GM10248 (cell line): ENCODE measurements around the gene WAC.
"Not testable (repeated sequence)": the region's sequence is repeated elsewhere in the genome, so short reads cannot be mapped to it uniquely, and the experiment has no call there.

Experiments used
- CTCF ChIA-PET: fragments of 300-600 bp; sonication (Branson Sonifier 250); formaldehyde crosslinking; extraction: SDS; loops from one replicate; lab custom pipeline; 2021; ENCODE audit warnings: antibody characterized with exemption; lab: Yijun Ruan, JAX
- POLR2A ChIA-PET: fragments of 350-650 bp; sonication (Branson Sonifier 250); formaldehyde crosslinking; extraction: SDS; loops from one replicate; lab custom pipeline; 2020; ENCODE audit warnings: antibody characterized with exemption; lab: Yijun Ruan, JAX
- DNase-seq: peaks from one replicate; pipeline ENCODE4 v3.0.0; 2012; ENCODE audit errors: extremely low spot score
- TF ChIP-seq, protein P1 (sequence below): IDR thresholded peaks from 2 replicates; pipeline ENCODE4 v1.5.1; 2012; ENCODE audit warnings: mild to moderate bottlenecking, low read depth; ENCODE audit errors: extremely low read depth, missing control alignments, control extremely low read depth

WAC gene

DNA sequence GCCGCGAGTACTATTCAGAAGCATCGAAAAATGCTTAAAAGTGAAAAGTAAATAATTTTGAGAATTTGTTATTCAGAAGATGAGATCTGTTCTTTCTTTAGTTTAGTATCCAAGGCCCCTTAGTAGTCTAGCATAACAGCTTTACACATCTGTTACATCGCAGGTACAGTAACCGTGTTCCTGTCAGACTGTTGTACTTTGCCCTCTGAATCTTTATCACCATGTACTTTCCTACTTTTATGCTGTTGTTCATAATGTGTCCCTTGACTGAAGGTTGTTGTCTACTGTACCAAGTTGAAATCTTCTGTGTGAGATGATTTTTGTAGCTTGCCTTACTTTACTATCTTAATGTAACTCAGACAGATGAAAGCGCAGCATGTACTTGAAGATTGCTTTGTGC, 38.3 kb downstream of the WAC start:
- POLR2A ChIA-PET = no interaction called here
- TF ChIP-seq, protein P1, sequence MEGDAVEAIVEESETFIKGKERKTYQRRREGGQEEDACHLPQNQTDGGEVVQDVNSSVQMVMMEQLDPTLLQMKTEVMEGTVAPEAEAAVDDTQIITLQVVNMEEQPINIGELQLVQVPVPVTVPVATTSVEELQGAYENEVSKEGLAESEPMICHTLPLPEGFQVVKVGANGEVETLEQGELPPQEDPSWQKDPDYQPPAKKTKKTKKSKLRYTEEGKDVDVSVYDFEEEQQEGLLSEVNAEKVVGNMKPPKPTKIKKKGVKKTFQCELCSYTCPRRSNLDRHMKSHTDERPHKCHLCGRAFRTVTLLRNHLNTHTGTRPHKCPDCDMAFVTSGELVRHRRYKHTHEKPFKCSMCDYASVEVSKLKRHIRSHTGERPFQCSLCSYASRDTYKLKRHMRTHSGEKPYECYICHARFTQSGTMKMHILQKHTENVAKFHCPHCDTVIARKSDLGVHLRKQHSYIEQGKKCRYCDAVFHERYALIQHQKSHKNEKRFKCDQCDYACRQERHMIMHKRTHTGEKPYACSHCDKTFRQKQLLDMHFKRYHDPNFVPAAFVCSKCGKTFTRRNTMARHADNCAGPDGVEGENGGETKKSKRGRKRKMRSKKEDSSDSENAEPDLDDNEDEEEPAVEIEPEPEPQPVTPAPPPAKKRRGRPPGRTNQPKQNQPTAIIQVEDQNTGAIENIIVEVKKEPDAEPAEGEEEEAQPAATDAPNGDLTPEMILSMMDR = no peak
- CTCF ChIA-PET = interaction anchor here (1.0 to 1.7 kb wide), 6 partner anchors 10 to 57 kb away, joined by 3 to 4 read pairs (median 3); no protein-coding TSS in a partner anchor
- DNase-seq = no peak

DNA sequence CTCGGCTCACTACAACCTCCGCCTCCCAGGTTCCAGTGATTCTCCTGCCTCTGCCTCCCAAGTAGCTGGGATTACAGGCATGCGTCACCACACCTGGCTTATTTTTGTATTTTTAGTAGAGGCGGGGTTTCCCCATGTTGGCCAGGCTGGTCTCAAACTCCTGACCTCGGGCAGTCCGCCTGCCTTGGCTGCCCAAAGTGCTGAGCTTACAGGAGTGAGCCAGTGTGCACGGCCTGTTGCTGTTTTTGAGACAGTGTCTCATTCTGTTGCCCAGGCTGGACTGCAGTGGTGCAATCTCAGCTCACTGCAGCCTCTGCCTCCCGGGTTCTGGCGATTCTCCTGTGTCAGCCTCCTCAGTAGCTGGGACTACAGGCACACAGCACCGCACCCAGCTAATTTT, 41.3 kb downstream of the WAC start:
- DNase-seq, POLR2A ChIA-PET: not testable (repeated sequence)

DNA sequence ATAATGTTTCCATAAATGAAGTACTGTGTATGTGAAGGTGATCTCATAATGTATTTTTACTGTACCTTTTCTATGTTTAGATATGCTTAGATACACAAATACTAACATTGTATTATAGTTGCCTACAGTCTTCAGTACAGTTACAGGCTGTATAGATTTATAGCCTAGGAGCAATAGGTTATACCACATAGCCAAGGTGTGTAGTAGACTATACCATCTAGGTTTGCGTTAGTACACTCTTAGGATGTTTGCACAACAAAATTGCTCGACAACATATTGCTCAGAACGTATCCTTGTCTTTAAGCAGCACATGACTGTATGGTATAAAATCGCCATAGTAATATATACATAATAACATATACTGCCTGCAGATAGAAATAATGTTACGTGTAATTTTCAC, 42.9 kb downstream of the WAC start:
- TF ChIP-seq, protein P1 = no peak
- ChIA-PET POLR2A (no interaction called here), CTCF (interaction anchor here (1.3 kb wide), 2 partner anchors 11 kb away, joined by 3 to 4 read pairs; no protein-coding TSS in a partner anchor)
- no peak for DNase-seq

More for the DNA sequence above, 41.3 kb downstream of the WAC start:
- CTCF ChIA-PET = interaction anchor here (1.1 to 1.6 kb wide), 3 partner anchors 9 to 115 kb away, joined by 3 to 5 read pairs (median 3); no protein-coding TSS in a partner anchor

DNA sequence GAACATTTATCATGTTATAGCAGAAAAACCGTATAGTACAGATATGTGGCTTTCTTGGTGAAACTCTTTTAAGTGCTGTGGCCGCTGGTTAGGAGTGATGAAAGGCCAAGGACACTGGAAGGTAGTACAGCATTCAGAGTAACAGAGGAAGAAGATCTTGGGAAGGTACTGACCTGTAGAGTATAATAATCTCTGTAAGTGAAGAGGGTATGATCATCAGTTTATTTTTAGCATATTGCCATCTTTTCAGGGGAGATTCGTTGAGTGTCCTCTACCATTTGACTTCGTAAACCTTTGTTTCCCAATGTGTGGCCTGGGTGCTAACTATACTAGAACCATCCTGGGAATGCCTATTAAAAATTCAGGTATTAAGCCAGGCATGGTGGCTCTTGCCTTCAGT, 44.6 kb downstream of the WAC start:
- POLR2A ChIA-PET = no interaction called here
- no peak for DNase-seq
- TF ChIP-seq, protein P1 = no peak
- CTCF ChIA-PET = interaction anchor here (0.8 to 1.5 kb wide), 4 partner anchors 11 to 33 kb away, joined by 3 to 6 read pairs (median 4); no protein-coding TSS in a partner anchor

DNA sequence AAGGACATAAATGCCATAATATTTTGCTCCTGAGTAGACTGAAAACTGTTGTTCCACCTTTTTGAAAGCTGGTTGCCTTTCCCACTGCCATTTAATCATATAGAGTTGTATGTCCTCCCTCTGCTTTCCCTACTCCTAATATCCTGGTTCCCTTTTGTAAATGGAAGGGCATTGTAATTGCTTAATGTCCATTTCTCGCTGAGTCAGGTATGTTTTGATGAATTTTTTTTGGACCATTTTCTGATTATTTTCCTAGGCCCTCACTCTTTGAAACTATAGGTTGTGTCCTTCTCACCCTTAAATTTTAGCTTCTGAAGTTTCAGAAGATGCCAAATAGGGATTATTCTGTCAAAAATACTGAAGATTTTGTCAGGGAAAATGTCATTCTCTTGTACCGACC, 45.5 kb downstream of the WAC start:
- CTCF ChIA-PET = interaction anchor here (1.1 to 1.5 kb wide), 3 partner anchors 12 to 50 kb away, joined by 3 to 6 read pairs (median 4); no protein-coding TSS in a partner anchor

DNA sequence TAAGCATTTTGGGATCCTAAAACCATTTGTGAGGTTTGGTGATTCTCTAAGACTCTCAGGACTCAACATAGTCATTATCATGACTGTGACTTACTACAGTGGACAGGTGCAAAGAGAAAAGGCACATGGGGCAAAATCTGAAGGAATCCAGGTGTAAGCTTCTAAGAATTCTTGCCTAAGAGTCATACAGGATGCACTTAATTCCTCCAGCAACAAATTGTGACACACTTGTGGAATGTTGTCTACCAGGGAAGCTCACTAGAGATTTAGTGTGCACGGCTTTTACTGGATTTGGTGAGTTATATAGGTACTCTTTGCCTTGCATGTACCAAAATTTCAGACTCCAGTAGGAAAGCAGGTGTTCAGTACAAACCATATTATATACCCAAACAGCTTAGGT, 47.9 kb downstream of the WAC start:
- ChIA-PET POLR2A (no interaction called here), CTCF (interaction anchor here (1.0 kb wide), 1 partner anchor 10 kb away, joined by 4 read pairs; no protein-coding TSS in a partner anchor)
- TF ChIP-seq, protein P1 = no peak
- no peak for DNase-seq

More for the DNA sequence above, 45.5 kb downstream of the WAC start:
- POLR2A ChIA-PET = no interaction called here
- no peak for DNase-seq
- TF ChIP-seq, protein P1 = no peak

DNA sequence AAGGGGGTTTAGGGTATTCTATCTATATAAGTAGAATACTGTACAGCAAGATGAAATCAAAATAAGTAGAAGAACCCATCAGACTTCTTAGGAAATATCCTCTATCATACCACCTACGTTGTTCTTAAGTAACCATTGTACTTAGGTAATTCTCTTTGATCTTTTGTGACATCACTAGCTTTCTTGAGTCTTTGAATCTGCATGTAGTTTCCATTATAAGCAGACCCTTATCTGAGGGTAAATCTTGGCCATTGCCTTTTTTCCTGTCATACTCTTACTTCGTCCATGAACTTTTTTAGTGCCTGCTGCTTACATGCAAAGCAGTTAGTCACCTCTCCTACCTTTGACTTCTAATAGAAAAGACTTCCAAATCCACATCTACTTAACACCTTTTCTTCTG, 49.0 kb downstream of the WAC start:
- TF ChIP-seq, protein P1 = no peak
- ChIA-PET CTCF (interaction anchor here (0.8 to 1.0 kb wide), 2 partner anchors 11 to 33 kb away, joined by 3 to 4 read pairs; no protein-coding TSS in a partner anchor), POLR2A (no interaction called here)
- no peak for DNase-seq
